NOMO-1 (cell line): ENCODE data around the gene PXDN.

ENCODE experiments used
- DNase-seq, 2 experiments: peaks; one replicate each; lab custom pipeline; 2025; ENCODE audit not compliant: unreplicated experiment in 2 of 2; lab: John Stamatoyannopoulos, UW

Gene PXDN

DNA sequence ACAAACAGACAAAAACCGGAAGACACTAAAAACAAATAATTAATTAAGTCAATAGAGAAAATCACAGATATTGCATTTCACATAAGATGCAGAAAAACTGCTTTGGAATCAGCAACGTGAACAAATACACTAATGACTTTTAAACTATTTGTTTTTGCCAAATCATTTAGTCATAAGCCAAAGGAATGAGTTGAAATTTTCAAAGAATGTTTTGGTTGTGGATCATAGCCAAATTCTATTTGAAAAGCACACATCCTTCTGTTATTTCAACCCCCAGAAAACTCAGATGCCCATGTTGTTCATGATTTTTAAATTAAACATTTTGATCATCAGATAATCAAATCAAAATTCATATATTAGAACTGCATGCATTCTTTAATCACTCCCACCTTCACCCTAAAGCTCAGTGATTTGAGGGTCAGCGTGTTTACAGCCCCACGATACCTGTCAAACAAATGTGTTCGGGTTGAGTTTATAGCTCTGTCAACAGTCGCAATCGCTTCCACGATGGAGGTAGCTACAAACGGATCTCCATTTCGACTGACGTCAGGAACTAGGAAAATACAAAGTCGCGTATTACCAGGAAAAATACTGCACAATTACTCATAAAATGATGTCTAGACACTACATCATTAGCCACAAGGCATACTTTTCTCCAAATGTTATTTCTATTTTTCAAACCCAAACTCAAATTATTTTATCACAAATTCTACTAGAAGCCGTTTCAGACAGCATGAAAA is 90.2 kb downstream of the PXDN start:
- no peak for DNase-seq

DNA sequence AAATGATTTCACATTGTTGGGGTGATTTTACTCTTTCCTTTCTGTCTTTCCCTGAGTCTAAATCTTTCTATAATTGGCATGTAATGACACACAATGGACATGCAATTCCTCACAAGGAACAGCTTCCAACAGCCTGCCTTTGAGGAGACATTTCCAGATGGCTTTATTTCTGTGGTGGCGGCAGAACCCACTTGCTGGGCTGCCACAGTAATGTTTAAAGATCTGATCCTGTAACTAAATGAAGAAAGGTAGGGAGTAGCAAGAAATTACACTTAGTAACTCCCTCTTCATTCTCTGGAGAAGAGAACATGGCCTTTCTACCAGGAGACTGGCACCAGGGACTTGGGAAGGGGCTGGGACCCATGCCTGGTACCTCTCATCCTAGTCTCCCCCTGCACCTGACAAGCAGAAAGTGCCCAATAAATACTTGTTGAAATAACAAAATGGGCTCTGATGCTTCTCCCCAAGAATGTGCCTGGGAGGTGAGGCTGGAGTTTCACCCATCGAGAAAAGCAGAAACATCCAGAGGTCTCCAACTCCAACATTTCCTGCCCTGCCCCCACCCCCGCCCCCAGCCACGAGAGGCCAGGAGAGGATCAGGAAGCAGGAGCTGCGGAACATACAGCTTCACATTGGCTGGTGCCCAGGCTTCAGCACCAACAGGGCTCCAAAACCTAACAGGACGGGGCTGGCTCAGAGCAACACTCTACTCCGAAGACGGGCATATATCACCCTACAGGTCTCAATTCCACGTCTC is 92.1 kb downstream of the PXDN start:
- DNase-seq, result no peak

DNA sequence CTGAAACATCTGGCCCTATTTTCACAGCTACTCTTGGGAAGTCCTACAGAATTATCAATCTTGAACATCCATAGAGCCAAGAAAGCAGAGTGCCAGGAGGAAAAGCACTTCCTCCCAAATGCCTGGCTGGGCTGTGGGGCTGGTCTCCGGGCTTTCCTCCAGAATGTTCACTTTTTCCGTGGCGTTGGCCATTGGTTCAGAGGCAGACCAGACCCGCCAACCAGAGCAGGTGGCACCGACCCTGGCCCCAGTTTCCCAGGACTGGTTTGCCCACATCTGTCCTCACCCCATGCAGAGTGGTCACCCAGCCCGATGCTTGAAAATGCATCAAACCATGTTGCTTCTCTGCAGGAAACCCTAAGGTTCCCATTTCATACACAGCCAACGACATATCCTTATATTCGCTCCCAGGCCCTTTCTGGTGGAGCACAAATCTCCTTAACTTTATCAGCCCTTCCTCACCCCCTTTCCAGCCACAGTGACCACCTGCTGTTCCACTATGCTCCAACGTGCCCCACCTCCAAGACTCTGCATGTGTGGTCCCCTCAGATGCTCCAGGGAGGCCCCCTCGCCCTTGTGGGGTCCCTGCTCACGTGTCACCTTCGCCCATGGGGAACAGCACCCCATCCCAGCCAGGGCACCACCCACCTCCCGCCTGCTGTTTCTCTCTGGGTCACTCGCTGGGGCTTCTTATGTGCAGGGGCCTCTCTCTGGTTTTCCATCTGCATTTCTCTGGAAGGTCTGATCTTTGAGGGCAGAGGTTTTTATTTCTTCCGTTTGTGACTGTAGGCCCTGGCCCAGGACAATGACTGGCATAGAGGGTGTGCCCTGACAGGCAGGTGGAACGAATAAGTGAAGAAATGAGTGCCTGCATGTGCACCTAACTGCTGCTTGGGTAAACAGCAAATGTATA is 92.9 kb downstream of the PXDN start:
- DNase-seq, result no peak

DNA sequence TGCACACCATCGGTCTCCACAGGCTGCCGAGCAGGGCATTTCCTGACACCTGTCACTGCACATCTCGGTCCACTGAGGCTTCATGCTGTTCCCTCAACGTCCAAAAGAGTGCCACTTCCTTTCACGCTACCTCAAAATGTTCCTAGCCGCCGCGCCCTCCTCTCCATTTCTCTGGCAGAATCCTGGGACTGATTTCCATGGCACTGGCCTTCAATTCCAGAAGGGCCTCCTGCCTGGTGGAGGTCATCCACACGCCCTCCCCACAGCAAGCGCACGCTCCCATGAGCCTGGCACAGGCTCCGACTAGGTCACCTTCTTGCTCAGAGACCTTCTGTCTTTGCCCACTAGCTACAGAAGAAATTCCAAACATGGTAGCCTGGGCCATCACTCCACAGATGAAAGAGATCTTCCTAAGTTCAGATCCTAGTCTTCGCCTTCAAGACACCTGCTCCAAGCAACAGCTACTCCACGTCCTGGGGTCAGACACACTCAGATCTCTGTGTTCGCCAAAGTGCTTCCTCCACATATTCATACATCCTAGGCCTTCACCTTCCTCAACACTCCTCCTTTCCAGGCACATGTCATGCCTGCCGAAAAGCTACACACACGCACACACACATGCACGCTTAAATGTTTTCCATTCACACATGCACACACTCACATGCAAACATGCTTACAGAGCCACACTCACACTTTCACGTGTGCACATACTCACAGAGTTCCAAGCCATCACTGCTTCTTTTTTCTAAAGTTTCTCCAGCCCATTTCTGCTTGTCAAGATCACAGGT is 94.0 kb downstream of the PXDN start:
- no peak for DNase-seq

GRCh38 chr2:1649103-1650084 is 94.9 kb downstream of the PXDN start:
- no peak for DNase-seq

- DNase-seq, result no peak
Observed at GRCh38 chr2:1648241-1649102, 95.8 kb downstream of the PXDN start.

DNA sequence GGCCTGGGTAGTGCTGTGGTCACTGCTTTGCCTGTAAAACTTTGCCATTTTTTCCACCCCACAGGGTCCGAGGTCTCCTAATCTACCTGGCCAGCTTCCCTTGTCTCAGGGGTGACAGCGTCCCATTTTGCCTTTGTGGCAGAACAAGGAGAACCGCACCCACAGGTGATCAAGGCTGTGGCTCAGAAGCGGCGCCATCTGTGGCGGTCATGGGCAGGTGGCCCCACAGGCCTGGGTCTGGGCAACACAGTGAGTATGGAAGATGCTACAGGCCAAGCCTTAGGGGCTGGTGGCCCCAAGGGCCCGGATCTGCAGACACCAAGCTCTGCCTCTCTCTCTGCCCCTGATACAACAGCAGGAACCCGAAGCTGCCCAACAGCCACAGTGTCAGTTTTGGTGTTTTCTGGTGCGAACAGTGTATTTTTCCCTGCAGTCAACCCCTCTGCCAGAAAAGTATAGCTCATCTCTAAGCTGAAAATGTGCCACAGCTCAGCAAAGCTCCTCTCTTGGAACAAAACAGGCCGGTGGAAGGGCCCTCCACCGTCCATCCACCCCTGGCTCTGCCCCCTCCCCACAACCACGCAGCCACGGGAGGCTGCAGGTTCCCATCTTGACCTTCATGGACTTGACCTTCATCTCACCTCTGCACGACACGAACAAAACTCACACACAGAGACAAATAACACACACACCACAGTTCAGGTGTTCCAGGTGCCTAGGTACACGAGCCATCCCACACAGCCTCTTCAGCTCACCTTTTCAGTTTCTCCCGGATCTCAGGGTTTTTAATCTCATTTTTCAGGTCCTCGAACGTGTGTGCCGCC is 96.7 kb downstream of the PXDN start:
- DNase-seq, result no peak

DNA sequence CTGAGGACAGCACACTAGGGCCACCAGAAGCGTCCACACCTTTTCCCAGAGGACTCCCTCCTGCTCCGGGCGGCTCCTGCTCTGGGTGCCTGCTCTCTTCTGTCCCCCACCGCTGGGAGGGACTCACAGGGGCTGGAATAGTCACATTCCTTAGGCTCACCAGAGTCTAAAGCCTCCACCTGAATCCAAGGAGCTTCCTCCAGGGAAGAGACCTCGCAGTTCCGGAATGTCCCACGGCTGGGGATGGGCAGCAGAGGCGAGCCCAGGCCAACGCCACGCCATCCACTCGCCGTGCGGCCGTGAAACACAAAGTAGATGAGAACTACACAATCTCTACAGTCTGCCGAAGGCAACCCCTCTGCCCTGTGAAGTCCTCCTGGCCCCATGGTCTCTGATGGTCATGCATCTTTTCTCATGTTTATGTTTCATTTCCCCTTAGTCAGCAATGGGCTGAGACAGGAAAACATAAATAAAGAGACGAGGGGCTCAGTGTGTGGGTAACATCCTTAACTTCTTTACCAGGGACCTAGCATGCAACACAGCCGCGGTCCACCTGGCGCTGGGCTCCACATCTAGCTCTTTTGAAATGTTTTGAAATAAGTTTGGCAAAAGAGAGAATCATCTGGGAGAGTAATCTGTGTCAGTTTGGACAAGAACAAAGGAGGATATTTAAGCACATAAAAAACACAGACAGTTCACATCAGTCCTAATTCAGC is 98.4 kb downstream of the PXDN start:
- no peak for DNase-seq

DNA sequence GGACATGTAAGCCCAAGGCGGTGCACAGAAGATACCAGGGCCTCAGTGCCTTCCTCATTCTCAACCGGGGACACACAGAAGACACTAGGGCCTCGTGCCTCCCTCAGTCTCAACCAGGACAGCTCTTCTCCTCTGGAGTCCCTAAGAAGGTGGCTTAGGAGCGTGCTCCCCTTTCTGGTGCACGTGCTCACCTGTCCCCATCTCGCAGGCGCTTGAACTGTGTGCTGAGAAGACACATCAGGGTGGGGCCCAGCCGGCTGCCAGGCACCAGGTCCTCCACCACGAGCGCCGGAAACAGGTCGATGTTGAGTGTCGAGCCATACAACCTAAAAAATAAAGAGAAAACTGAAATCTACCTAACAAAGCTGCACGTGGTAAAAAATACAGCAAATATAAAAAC is 99.9 kb downstream of the PXDN start:
- no peak for DNase-seq

DNA sequence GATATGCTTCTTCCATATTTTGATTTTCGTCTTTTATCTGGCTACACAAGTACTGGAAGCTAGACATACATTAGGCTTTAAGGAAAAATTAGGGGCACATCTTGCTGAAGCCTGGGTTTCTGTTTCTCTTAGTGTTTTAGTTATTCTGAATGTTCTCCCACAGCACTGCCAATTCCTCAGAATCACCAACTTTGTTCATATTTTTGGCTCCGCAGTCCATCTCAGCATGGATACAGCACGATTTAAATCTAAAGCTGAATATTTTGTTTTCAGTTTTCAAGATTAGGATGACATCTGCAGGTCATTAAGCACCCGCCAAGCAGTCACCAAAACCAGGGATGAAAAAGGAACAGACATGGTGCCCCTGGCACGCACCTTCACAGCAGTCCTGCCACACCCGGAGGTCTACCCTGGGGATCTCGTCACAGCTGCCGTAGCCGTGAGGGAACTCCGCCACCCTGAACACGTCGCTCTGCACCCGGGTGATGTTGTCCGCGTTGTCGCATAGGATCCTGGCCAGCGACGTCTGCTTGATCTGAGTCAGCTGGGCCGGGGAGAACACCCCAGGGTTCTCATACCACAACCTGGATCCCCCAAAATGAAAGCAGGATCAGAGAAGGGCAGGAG is 101.2 kb downstream of the PXDN start:
- DNase-seq, result no peak

DNA sequence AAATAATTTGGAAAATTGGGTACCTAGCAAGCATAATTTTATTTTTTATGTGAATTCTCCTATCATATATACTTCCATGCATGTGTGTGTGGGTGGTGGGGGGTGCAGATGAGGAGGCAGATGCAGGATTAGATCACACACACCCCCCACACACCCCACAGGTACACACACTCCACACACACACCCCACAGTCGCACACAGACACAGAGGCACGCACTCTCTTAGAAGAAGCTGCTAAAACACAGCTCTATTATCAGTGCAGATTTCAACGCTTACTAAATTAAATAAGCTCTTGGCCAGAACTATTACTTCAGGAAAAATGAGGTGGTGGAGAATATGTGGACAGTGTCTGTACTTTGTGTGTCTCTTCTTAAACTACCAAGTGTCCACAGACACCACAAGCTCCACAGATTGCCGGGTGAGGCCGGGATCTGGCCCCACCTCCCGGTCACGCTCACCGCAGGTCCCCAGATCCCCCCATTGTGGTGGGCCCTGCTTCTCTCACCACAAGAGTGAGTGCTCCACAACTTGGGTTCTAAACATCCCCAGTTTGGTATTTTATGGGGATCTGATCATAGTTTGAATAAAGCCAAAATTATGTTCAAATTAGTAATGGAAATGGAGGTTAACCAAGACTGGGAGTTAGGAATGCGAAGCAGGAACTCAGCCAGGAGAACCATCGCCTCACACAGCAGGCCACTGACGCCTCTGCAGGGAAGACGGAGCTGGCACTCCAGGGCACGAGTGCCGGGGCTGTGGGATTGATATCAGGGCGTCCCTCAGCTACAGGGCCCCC is 102.1 kb downstream of the PXDN start:
- DNase-seq, result no peak

DNA sequence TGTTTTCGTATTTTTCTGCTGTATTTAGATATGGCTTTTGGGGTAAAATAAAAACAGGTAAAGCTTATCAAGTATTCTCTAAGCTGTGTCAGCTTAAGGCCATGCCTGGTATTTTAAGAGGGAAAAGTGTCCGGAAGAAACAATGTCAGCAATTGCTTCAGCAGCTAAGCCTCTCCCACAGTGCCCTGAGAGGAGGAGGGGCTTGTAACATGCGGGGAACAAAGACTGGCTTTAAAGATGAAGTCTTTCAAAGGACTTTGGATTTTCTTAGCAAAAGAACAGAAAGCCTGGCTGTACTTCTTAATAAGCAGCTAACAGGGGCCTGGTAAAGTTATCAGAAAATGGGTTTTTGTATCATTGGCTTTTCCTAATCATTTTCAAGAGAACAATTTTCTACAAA is 102.8 kb downstream of the PXDN start:
- no peak for DNase-seq

DNA sequence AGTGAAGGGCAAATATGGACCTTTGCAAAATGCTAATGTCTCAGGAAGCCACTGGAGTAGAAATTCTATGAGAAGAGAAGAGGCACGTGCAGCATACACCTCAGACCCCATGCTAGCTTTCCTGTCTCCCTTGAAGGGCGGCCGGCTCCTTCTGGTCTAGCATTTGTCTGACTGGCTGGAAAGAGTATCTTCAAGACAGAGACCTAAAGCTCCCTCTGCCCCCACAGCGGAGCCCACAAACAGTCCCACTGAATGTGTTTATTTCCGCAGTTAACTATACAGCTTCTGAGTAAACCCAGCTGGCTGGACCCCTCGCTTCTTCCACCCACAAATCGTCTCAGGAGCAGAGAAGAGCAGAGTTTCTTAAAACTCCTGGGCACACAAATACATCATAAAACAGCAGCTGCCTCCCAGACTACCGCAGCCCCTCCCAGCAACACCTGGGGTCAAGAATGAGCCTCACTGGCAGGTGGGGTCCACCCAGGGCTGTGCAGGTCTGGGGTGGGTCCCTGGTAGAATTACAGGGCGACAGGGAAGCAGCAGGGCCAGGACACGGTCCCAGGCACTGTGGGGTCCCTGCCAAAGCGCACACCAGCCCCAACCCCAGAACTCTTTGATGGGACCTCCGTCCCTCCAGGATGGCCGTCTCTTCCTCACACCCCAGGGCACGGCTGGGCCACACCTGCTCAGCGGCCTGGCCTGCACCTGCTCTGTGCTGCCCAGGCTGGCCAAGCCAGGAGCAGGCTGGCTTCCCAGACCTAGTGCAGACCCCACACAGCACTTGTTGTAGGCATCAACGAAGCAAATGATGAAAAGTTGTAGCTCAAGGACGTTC is 103.8 kb downstream of the PXDN start:
- DNase-seq, result no peak

- DNase-seq, result no peak
Observed at GRCh38 chr2:1639086-1639858, 105.0 kb downstream of the PXDN start.
